Activated CD8-positive, alpha-beta T cell treated with anti-CD3 and anti-CD28 coated beads, Interleukin-2, amount 10 ng/mL, durations not matched to agents 7 days and 5 days (primary cell): Measurements from ENCODE around the gene STK36. TPM values are rescaled to one million over a fixed set of nuclear protein-coding genes. Genes with fewer than 3 reads are reported as not detected.

Source experiments
- ATAC-seq: fragments of 150-1000 bp; cut with Tn5 transposase; one replicate; pipeline ENCODE4 v1.10.0; 2021; ENCODE audit warnings: moderate library complexity
- CTCF ChIA-PET: fragments of 350-600 bp; sonication (Branson Sonifier 250); formaldehyde crosslinking; loops from one replicate; lab custom pipeline; 2021; ENCODE audit warnings: antibody characterized with exemption; lab: Charles Lee
- POLR2A ChIA-PET: fragments of 350-600 bp; sonication (Branson Sonifier 250); formaldehyde crosslinking; loops from one replicate; lab custom pipeline; 2021; ENCODE audit warnings: antibody characterized with exemption; lab: Charles Lee
- DNase-seq: peaks from one replicate; pipeline ENCODE4 v3.0.0-alpha.2; 2020
- H3K27ac Mint-ChIP-seq: one replicate; pipeline ENCODE4 v1.8.0; 2021; ENCODE audit warnings: mild to moderate bottlenecking, mixed read lengths
- H3K27me3 Mint-ChIP-seq: one replicate; pipeline ENCODE4 v1.8.0; 2021; ENCODE audit warnings: low read depth, mixed read lengths
- H3K36me3 Mint-ChIP-seq: one replicate; pipeline ENCODE4 v1.8.0; 2021; ENCODE audit warnings: low read depth, mixed read lengths
- H3K4me1 Mint-ChIP-seq: one replicate; pipeline ENCODE4 v1.8.0; 2021; ENCODE audit warnings: low read depth, mixed read lengths
- H3K4me3 Mint-ChIP-seq: one replicate; pipeline ENCODE4 v1.8.0; 2021; ENCODE audit warnings: mild to moderate bottlenecking, mixed read lengths
- H3K9me3 Mint-ChIP-seq: one replicate; pipeline ENCODE4 v1.8.0; 2022; ENCODE audit warnings: mixed read lengths; ENCODE audit not compliant: insufficient read depth
- total RNA-seq, 2 experiments: library from RNA; stranded (reverse); gene quantifications; one replicate each; pipeline ENCODE4 v1.2.3, GENCODE V29; 2021

STK36 gene
- total RNA-seq, 2 experiments from 2014 or later, result 12.1 to 15.2 TPM

GRCh38 chr2:218721488-218721887, 49.6 kb downstream of the STK36 start:
- peaks cover 13% of the 10 kb centered on the region for H3K36me3 Mint-ChIP-seq
- peaks cover 22% of the 10 kb centered on the region for H3K4me1 Mint-ChIP-seq
- no peak for DNase-seq
- ChIA-PET CTCF (interaction anchor here (1.1 to 5.5 kb wide), 3 partner anchors 10 to 155 kb away, joined by 3 to 32 read pairs (median 5); partner anchors contain the start of gene TTLL4), POLR2A (no interaction called here)
- peaks cover 7% of the 10 kb centered on the region for H3K9me3 Mint-ChIP-seq
- H3K4me3 Mint-ChIP-seq, result no peak overlapping the region
- ATAC-seq, result no peak
- H3K27me3 Mint-ChIP-seq, result no peaks in the 10 kb centered on the region
- no peak overlapping the region for H3K27ac Mint-ChIP-seq

GRCh38 chr2:218721934-218722333, 50.0 kb downstream of the STK36 start:
- DNase-seq (no peak), ATAC-seq (no peak)
- Mint-ChIP-seq H3K36me3 (peaks cover 13% of the 10 kb centered on the region), H3K9me3 (peaks cover 7% of the 10 kb centered on the region), H3K4me3 (no peak overlapping the region), H3K4me1 (peaks cover 22% of the 10 kb centered on the region), H3K27me3 (no peaks in the 10 kb centered on the region), H3K27ac (no peak overlapping the region)
- CTCF ChIA-PET, result interaction anchor here (0.8 to 5.5 kb wide), 7 partner anchors 11 to 176 kb away, joined by 3 to 32 read pairs (median 4); partner anchors contain the start of genes PLCD4 and TTLL4
- POLR2A ChIA-PET, result no interaction called here

GRCh38 chr2:218722419-218722818, 50.5 kb downstream of the STK36 start:
- Mint-ChIP-seq H3K9me3 (peaks cover 7% of the 10 kb centered on the region), H3K4me3 (no peak overlapping the region), H3K27ac (no peak overlapping the region), H3K36me3 (peaks cover 11% of the 10 kb centered on the region), H3K27me3 (no peaks in the 10 kb centered on the region), H3K4me1 (peaks cover 17% of the 10 kb centered on the region)
- POLR2A ChIA-PET, result no interaction called here
- CTCF ChIA-PET, result interaction anchor here (0.8 to 5.5 kb wide), 7 partner anchors 11 to 175 kb away, joined by 3 to 32 read pairs (median 4); partner anchors contain the start of genes PLCD4 and TTLL4
- no peak for ATAC-seq
- DNase-seq, result no peak

- peaks cover 7% of the 10 kb centered on the region for H3K9me3 Mint-ChIP-seq
- H3K27me3 Mint-ChIP-seq, result no peaks in the 10 kb centered on the region
Observed at GRCh38 chr2:218722876-218723785, 51.2 kb downstream of the STK36 start.

GRCh38 chr2:218726004-218726574, 54.2 kb downstream of the STK36 start:
- H3K4me1 Mint-ChIP-seq, result peaks cover 15% of the 10 kb centered on the region
- ChIA-PET POLR2A (no interaction called here), CTCF (interaction anchor here (1.0 to 3.6 kb wide), 5 partner anchors 15 to 125 kb away, joined by 3 to 34 read pairs (median 10); partner anchors contain the start of genes BCS1L, TTLL4 and ZNF142)
- H3K27me3 Mint-ChIP-seq, result no peaks in the 10 kb centered on the region
- peaks cover 18% of the 10 kb centered on the region for H3K36me3 Mint-ChIP-seq
- peaks cover 7% of the 10 kb centered on the region for H3K9me3 Mint-ChIP-seq
- H3K4me3 Mint-ChIP-seq, result no peak overlapping the region
- DNase-seq (no peak), ATAC-seq (no peak)
- no peak overlapping the region for H3K27ac Mint-ChIP-seq

More at GRCh38 chr2:218722876-218723785, 51.2 kb downstream of the STK36 start:
- H3K4me1 Mint-ChIP-seq, result peaks cover 15% of the 10 kb centered on the region
- peaks cover 13% of the 10 kb centered on the region for H3K36me3 Mint-ChIP-seq
- H3K27ac Mint-ChIP-seq, result no peak overlapping the region
- ChIA-PET CTCF (interaction anchor here (0.8 to 5.5 kb wide), 6 partner anchors 12 to 174 kb away, joined by 3 to 32 read pairs (median 4); partner anchors contain the start of genes PLCD4 and TTLL4), POLR2A (interaction anchor here (0.6 kb wide), 1 partner anchor 36 kb away, joined by 3 read pairs; no protein-coding TSS in a partner anchor)
- no peak overlapping the region for H3K4me3 Mint-ChIP-seq
- ATAC-seq (no peak), DNase-seq (no peak)

GRCh38 chr2:218727502-218728165, 55.7 kb downstream of the STK36 start:
- Mint-ChIP-seq H3K27ac (no peak overlapping the region), H3K4me3 (no peak overlapping the region), H3K36me3 (peaks cover 23% of the 10 kb centered on the region), H3K27me3 (no peaks in the 10 kb centered on the region), H3K4me1 (peaks cover 13% of the 10 kb centered on the region), H3K9me3 (peaks cover 7% of the 10 kb centered on the region)
- DNase-seq, result no peak
- POLR2A ChIA-PET, result no interaction called here
- ATAC-seq, result no peak
- CTCF ChIA-PET, result interaction anchor here (0.6 to 3.6 kb wide), 12 partner anchors 9 to 171 kb away, joined by 3 to 34 read pairs (median 3); partner anchors contain the start of gene TTLL4

- no peak overlapping the region for H3K4me3 Mint-ChIP-seq
- CTCF ChIA-PET, result interaction anchor here (4.1 kb wide), 1 partner anchor 119 kb away, joined by 22 read pairs; no protein-coding TSS in a partner anchor
- DNase-seq, result no peak
- H3K9me3 Mint-ChIP-seq, result peaks cover 7% of the 10 kb centered on the region
- ATAC-seq, result no peak
- POLR2A ChIA-PET, result no interaction called here
- peaks cover 15% of the 10 kb centered on the region for H3K4me1 Mint-ChIP-seq
- H3K36me3 Mint-ChIP-seq, result peaks cover 24% of the 10 kb centered on the region
- no peak overlapping the region for H3K27ac Mint-ChIP-seq
- H3K27me3 Mint-ChIP-seq, result no peaks in the 10 kb centered on the region
Observed at GRCh38 chr2:218729640-218730039, 57.8 kb downstream of the STK36 start.

- no peak overlapping the region for H3K27ac Mint-ChIP-seq
- DNase-seq (no peak), ATAC-seq (no peak)
- H3K4me3 Mint-ChIP-seq, result no peak overlapping the region
- POLR2A ChIA-PET, result no interaction called here
- no peaks in the 10 kb centered on the region for H3K27me3 Mint-ChIP-seq
- no peaks in the 10 kb centered on the region for H3K9me3 Mint-ChIP-seq
- CTCF ChIA-PET, result interaction anchor here (1.5 to 4.1 kb wide), 4 partner anchors 72 to 248 kb away, joined by 4 to 22 read pairs (median 6); partner anchors contain the start of genes BCS1L and ZNF142
- H3K4me1 Mint-ChIP-seq, result peaks cover 15% of the 10 kb centered on the region
- peaks cover 17% of the 10 kb centered on the region for H3K36me3 Mint-ChIP-seq
Observed at GRCh38 chr2:218732052-218732760, 60.3 kb downstream of the STK36 start.

GRCh38 chr2:218732761-218733158, 60.9 kb downstream of the STK36 start:
- ChIA-PET CTCF (interaction anchor here (1.5 to 4.1 kb wide), 3 partner anchors 73 to 247 kb away, joined by 4 to 22 read pairs (median 4); partner anchors contain the start of genes BCS1L and ZNF142), POLR2A (no interaction called here)
- peaks cover 15% of the 10 kb centered on the region for H3K36me3 Mint-ChIP-seq
- no peaks in the 10 kb centered on the region for H3K27me3 Mint-ChIP-seq
- H3K4me3 Mint-ChIP-seq, result no peak overlapping the region
- H3K9me3 Mint-ChIP-seq, result no peaks in the 10 kb centered on the region
- H3K27ac Mint-ChIP-seq, result no peak overlapping the region
- ATAC-seq (no peak), DNase-seq (no peak)
- H3K4me1 Mint-ChIP-seq, result peaks cover 15% of the 10 kb centered on the region

GRCh38 chr2:218733171-218734021, 61.5 kb downstream of the STK36 start:
- DNase-seq (peak; percentile 29), ATAC-seq (peak; percentile 53)
- H3K4me1 Mint-ChIP-seq, result peaks cover 15% of the 10 kb centered on the region
- H3K36me3 Mint-ChIP-seq, result peaks cover 18% of the 10 kb centered on the region
- H3K27me3 Mint-ChIP-seq, result no peaks in the 10 kb centered on the region
- H3K27ac Mint-ChIP-seq, result peak overlapping the region; percentile 26
- ChIA-PET POLR2A (no interaction called here), CTCF (no interaction called here)
- H3K9me3 Mint-ChIP-seq, result no peaks in the 10 kb centered on the region
- no peak overlapping the region for H3K4me3 Mint-ChIP-seq
